Cardiac muscle cell (in vitro differentiated cells and primary cell): ENCODE results near the gene ST14. TPM values are rescaled to one million over a fixed set of nuclear protein-coding genes. Genes with fewer than 3 reads are reported as not detected.

ENCODE experiments used
- DNase-seq, 2 donors: peaks; one replicate each; pipeline versions ENCODE4 v3.0.0 to v3.0.0-alpha.2; 2010 to 2017; ENCODE audit warnings: low read depth in 1 of 2, low spot score in 1 of 2
- H3K27ac ChIP-seq: fragments of 200-600 bp; sonication (generic); 2 replicates; pipeline ENCODE4 v1.5.1; 2016
- H3K27me3 ChIP-seq: fragments of 200-600 bp; sonication (generic); 2 replicates; pipeline ENCODE4 v1.6.0; 2016; ENCODE audit warnings: control low read depth
- H3K36me3 ChIP-seq: fragments of 200-600 bp; sonication (generic); 2 replicates; pipeline ENCODE4 v1.5.1; 2016; ENCODE audit warnings: control low read depth
- H3K4me1 ChIP-seq: fragments of 200-600 bp; sonication (generic); 2 replicates; pipeline ENCODE4 v1.8.1; 2017; ENCODE audit warnings: low read depth, mild to moderate bottlenecking, mixed run types
- H3K4me3 ChIP-seq: fragments of 200-600 bp; sonication (generic); 2 replicates; pipeline ENCODE4 v1.5.1; 2016; ENCODE audit warnings: mild to moderate bottlenecking
- H3K9me3 ChIP-seq: fragments of 200-600 bp; sonication (generic); 2 replicates; pipeline ENCODE4 v1.5.1; 2017; ENCODE audit warnings: low read depth, mild to moderate bottlenecking, control low read depth
- polyA plus RNA-seq: library from polyadenylated mRNA; unstranded; fragments of >200 nt; fragmentation: Nextera tagmentation; extraction: Ambion mirVana; gene quantifications from 2 replicates; pipeline ENCODE4 v1.2.1, GENCODE V29; 2016
- total RNA-seq: library from RNA; depleted of rRNA; stranded (reverse); fragments of >200 nt; gene quantifications from 2 replicates; pipeline ENCODE4 v1.2.3, GENCODE V29; 2016
- TF ChIP-seq, protein P1 (sequence below): IDR thresholded peaks from 2 replicates; pipeline ENCODE4 v1.5.1; 2012; ENCODE audit warnings: low read depth, mild to moderate bottlenecking, low read length

The ST14 gene
- total and polyA plus RNA-seq, 2 experiments from 2014 or later, result 0.12 to 0.61 TPM

DNA sequence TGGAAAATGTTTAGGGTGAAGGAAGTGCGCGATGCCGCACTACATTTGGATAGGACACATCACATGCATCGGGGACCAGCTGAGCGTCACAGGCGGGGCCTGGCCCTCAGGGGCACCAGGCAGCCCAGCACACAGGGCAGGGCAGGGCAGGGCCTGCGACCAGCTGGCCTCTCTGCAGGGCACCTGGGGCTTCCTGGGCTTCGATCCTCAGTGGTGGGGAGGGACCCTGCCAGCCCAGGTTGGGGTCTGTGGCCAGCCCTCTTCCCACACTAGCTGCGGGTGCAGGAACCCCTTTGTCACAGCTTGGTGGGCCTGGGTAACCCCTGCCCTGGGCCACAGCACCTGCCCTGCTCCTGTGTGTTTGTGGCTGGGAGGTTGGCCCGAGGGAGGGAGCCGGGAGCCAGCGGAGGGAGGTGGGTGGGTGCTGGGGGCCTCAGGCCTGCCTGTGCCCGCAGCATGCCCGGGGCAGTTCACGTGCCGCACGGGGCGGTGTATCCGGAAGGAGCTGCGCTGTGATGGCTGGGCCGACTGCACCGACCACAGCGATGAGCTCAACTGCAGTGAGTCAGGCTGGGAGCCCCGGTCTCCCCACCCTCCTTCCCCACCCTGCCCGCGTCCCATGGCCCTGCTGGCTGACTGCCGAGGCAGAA lies 37.9 kb downstream of the ST14 start:
- Histone ChIP-seq H3K4me1 (no peaks in the 10 kb centered on the region), H3K9me3 (no peaks in the 10 kb centered on the region), H3K36me3 (no peaks in the 10 kb centered on the region), H3K4me3 (no peak overlapping the region), H3K27ac (no peak overlapping the region), H3K27me3 (no peaks in the 10 kb centered on the region)
- DNase-seq, result no peak
- TF ChIP-seq, protein P1, sequence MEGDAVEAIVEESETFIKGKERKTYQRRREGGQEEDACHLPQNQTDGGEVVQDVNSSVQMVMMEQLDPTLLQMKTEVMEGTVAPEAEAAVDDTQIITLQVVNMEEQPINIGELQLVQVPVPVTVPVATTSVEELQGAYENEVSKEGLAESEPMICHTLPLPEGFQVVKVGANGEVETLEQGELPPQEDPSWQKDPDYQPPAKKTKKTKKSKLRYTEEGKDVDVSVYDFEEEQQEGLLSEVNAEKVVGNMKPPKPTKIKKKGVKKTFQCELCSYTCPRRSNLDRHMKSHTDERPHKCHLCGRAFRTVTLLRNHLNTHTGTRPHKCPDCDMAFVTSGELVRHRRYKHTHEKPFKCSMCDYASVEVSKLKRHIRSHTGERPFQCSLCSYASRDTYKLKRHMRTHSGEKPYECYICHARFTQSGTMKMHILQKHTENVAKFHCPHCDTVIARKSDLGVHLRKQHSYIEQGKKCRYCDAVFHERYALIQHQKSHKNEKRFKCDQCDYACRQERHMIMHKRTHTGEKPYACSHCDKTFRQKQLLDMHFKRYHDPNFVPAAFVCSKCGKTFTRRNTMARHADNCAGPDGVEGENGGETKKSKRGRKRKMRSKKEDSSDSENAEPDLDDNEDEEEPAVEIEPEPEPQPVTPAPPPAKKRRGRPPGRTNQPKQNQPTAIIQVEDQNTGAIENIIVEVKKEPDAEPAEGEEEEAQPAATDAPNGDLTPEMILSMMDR, result no peak

DNA sequence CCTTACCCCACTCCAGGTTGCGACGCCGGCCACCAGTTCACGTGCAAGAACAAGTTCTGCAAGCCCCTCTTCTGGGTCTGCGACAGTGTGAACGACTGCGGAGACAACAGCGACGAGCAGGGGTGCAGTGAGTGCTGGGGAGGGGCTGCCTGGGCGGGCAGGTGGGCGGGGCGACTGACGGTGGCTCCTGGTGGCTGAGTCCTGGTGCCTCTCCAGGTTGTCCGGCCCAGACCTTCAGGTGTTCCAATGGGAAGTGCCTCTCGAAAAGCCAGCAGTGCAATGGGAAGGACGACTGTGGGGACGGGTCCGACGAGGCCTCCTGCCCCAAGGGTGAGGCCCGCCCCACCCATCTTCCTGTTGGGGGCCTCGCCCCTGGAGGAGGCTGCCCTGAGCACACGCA lies 38.7 kb downstream of the ST14 start:
- no peak overlapping the region for H3K4me3 ChIP-seq
- H3K4me1 ChIP-seq, result no peaks in the 10 kb centered on the region
- H3K36me3 ChIP-seq, result no peaks in the 10 kb centered on the region
- H3K9me3 ChIP-seq, result no peaks in the 10 kb centered on the region
- DNase-seq, result no peak
- no peaks in the 10 kb centered on the region for H3K27me3 ChIP-seq
- TF ChIP-seq, protein P1, result no peak
- no peak overlapping the region for H3K27ac ChIP-seq

GRCh38 chr11:130198964-130199363 lies 39.4 kb downstream of the ST14 start:
- TF ChIP-seq, protein P1, result no peak
- DNase-seq, result no peak

GRCh38 chr11:130199792-130200191 lies 40.2 kb downstream of the ST14 start:
- Histone ChIP-seq H3K27ac (no peak overlapping the region), H3K4me3 (no peak overlapping the region), H3K4me1 (no peaks in the 10 kb centered on the region), H3K9me3 (no peaks in the 10 kb centered on the region), H3K36me3 (no peaks in the 10 kb centered on the region), H3K27me3 (no peaks in the 10 kb centered on the region)
- no peak for DNase-seq
- TF ChIP-seq, protein P1, result no peak

More at GRCh38 chr11:130198964-130199363, 39.4 kb downstream of the ST14 start:
- no peaks in the 10 kb centered on the region for H3K36me3 ChIP-seq
- no peaks in the 10 kb centered on the region for H3K4me1 ChIP-seq
- H3K27me3 ChIP-seq, result no peaks in the 10 kb centered on the region
- no peak overlapping the region for H3K4me3 ChIP-seq
- no peaks in the 10 kb centered on the region for H3K9me3 ChIP-seq
- no peak overlapping the region for H3K27ac ChIP-seq

GRCh38 chr11:130201026-130201425 lies 41.4 kb downstream of the ST14 start:
- Histone ChIP-seq H3K27ac (no peak overlapping the region), H3K9me3 (no peaks in the 10 kb centered on the region), H3K27me3 (no peaks in the 10 kb centered on the region), H3K4me1 (no peaks in the 10 kb centered on the region), H3K4me3 (no peak overlapping the region), H3K36me3 (no peaks in the 10 kb centered on the region)
- DNase-seq, result no peak
- TF ChIP-seq, protein P1, result no peak
